HG02623 (cell line): ENCODE results near the gene CYYR1.

Experiments used
- ATAC-seq: cut with Tn5 transposase; IDR thresholded peaks from one replicate; pipeline ENCODE4 v1.9.1; 2021; ENCODE audit warnings: moderate library complexity; ENCODE audit not compliant: unreplicated experiment

Gene CYYR1

GRCh38 chr21:26441149-26441548 is 131.9 kb downstream of the CYYR1 start:
- ATAC-seq = no peak

DNA sequence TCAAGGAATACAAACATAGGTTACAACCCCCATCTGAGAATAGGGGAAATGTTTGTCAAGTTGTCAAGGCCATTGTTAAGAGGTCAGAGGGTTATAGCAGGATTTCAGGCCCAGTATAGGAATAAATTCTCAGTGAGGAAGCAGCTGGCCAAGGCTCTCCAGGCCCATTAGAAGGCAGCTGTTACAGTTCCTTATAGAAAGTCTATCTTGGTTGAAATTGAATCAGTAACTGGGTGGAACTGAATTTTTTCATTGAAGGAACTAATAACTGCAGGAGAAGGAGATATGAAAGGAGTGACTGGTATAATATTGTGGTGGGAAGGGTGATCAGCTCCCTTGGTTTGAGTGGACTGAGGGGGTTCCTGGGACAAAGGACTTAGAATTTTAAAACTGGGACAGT is 134.1 kb downstream of the CYYR1 start:
- ATAC-seq = no peak

- ATAC-seq = no peak
These were observed 135.6 kb downstream of the CYYR1 start for GRCh38 chr21:26437326-26438009.

GRCh38 chr21:26433386-26433785 is 139.7 kb downstream of the CYYR1 start:
- ATAC-seq = no peak

DNA sequence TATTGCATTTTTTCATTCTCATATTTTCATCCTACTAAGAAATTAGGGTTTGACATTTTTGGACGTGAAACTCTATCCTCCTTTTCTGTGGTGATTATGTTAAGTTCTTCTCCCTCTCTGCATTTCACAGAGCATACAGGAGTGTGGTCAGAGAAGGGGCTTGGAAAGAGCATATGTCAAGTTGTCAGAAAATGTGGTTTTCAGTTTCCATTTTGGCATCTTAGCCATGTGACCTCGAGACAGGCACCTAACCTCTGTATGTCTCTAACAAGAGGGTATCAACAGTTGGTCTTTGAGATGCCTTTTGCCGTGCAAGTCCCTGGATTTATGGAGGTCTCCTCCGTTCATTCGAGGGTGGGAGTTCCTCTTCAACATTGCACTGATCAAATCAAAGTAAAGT is 140.7 kb downstream of the CYYR1 start:
- ATAC-seq = no peak

DNA sequence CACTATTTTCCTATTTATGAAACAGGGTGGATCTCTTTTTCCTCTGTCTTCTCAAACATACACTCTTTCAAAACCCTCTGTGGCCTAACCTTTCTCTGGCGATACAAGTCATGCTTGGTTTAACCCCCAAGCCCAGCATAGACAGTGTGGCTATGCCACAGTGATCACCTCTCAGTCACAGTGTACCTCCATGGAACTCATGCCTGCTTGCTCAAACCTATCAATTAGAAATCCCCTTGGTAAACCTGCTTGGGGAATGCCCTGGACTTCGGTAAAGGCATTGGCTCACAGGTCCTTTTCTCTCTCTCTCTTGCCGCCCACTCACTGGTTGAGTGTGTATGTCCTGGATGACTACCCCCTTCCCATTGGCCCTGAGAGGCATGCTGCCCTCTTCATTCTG is 147.5 kb downstream of the CYYR1 start:
- ATAC-seq = peak; percentile 55

GRCh38 chr21:26423511-26423910 is 149.6 kb downstream of the CYYR1 start:
- no peak for ATAC-seq

- ATAC-seq = no peak
These were observed 150.4 kb downstream of the CYYR1 start for GRCh38 chr21:26422706-26423105.

GRCh38 chr21:26422138-26422537 is 150.9 kb downstream of the CYYR1 start:
- no peak for ATAC-seq

DNA sequence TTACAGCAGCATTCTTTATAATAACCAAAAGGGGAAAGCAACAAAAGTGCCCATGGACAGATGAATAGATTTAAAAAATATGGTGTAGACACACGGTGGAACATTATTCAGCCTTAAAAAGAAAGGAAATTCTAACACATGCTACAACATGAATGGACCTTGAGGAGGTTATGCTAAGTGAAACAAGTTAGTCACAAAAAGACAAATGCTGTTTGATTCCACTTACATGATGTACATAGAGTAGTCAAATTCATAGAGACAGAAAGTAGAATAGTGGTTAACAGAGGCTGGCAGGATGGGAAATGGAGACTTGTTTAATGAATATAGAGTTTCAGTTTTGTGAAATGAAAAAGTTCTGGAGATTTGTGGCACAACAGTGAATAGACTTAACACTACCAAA is 151.4 kb downstream of the CYYR1 start:
- no peak for ATAC-seq
